NCI-H1436 treated with DMSO at 0.1 percent for 48 hours (cell line): ENCODE measurements around the gene USP10.

Source experiments
- DNase-seq: peaks from one replicate; lab custom pipeline; 2025; lab: John Stamatoyannopoulos, UW

Gene USP10

GRCh38 chr16:84751947-84752346 lies 52.1 kb downstream of the USP10 start:
- no peak for DNase-seq

DNA sequence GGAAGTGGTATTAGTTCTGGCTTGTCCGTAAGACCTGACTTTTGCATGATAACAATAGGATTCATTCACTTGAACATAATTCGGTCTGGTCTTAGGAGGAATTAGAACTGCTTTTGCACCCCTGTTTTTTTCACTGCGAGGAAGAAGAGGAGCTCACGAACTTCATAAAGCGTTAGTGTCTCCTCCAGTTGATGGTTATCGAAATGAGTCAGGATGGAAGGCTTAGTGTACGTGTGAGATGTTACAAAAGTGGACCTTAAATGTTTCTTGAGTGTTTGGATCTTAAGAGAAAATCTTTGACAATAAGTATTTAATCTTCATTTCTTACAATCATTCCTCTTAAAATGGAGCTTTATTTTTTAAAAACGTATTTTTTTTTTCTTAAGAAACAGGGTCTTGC lies 52.8 kb downstream of the USP10 start:
- no peak for DNase-seq

GRCh38 chr16:84753412-84754326 lies 53.9 kb downstream of the USP10 start:
- DNase-seq = no peak

DNA sequence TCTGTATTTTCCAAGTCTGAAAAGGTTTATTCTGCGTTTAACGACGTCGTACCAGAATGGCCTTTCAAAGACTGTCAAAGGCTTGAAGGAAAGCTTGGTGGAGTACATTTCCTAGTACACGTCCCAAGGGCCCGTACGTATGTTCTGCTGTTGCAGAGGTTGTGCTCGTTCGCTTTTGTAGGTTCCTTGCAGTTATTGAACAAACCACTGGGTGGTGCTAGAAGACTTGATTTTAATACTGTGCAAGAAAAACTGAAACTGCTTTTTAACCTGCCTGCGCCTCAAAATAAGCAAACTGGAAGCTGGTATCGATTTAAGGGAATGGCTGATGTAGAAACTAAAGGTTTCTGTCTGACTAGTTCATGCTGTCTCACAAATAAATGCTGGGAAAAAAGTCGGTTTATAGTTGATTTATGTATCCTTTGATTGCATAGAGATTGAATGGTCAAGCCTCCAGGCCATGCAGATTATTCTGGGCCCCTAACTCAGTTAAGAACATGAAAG lies 54.6 kb downstream of the USP10 start:
- DNase-seq = peak; percentile 49

GRCh38 chr16:84754956-84755672 lies 55.3 kb downstream of the USP10 start:
- no peak for DNase-seq

DNA sequence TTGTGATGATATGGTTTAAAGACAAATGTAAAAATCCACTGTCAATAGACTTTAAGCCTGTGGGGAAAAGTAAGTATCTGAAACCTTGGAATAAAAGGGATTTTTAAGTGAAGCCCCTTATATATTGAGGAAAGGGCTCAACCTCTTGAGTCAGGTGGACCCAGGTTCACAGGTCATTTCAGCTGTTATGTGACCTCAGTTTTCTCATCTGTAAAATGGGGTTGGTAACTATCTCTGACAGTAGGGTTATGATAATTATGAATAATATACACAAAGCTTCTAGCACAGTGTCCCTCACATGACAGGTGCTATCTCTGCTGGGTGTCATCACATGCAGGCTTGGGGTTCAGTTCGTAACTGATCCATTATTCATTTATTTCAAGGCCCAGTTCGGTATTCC lies 57.0 kb downstream of the USP10 start:
- DNase-seq = no peak

GRCh38 chr16:84758627-84759026 lies 58.8 kb downstream of the USP10 start:
- DNase-seq = no peak

GRCh38 chr16:84759061-84759460 lies 59.3 kb downstream of the USP10 start:
- DNase-seq = no peak

GRCh38 chr16:84759906-84760305 lies 60.1 kb downstream of the USP10 start:
- DNase-seq = no peak

GRCh38 chr16:84761448-84762368 lies 61.9 kb downstream of the USP10 start:
- no peak for DNase-seq

DNA sequence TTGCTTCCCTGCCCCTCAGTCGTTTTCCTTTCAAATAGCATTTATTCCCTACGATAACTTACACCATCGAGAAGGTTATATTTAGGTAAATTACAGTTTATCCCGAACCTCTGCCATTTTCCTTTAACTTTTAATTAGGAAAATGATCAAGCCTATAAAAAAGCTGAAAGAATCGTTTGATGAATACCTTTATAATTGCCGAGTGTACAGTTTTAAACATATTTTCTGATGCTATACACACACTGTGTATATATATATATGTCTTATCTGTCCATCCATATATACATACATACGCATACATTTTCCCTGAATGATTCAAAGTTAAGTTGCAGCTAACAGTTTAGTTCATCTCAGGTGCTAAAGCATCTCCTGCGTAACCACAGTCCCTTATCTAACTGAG lies 63.4 kb downstream of the USP10 start:
- no peak for DNase-seq

DNA sequence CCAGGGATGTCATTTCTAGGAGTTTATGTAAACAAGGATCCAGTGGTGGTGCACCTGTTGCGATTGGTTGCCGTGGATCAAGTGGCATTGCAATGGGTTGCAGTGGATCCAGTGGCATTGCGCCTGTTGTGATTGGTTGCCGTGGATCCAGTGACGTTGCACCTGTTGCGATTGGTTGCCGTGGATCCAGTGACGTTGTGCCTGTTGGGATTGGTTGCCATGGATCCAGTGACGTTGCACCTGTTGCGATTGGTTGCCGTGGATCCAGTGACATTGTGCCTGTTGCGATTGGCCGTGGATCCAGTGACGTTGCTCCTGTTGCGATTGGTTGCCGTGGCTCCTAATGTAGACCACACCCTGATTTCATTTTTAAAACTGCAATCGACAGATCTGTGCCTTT lies 63.8 kb downstream of the USP10 start:
- DNase-seq = no peak

DNA sequence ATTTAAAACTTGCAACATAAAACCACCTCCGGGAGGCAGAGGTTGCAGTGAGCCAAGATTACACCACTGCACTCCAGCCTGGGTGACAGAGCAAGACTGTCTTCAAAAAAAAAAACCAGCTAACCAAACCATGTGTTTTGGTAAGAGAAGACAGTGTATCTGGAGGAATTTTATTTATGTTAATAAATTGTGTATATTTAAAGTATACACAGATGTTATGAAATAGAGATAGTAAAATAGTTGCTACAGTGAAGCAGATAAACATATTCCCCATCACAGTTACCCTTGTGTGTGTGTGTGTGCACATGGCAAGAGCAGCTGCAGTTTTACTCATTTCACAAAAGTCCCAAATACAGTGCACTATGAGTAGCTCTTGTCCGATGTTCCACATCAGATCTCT lies 65.2 kb downstream of the USP10 start:
- DNase-seq = no peak

- no peak for DNase-seq
These were observed 66.1 kb downstream of the USP10 start for GRCh38 chr16:84765616-84766580.

DNA sequence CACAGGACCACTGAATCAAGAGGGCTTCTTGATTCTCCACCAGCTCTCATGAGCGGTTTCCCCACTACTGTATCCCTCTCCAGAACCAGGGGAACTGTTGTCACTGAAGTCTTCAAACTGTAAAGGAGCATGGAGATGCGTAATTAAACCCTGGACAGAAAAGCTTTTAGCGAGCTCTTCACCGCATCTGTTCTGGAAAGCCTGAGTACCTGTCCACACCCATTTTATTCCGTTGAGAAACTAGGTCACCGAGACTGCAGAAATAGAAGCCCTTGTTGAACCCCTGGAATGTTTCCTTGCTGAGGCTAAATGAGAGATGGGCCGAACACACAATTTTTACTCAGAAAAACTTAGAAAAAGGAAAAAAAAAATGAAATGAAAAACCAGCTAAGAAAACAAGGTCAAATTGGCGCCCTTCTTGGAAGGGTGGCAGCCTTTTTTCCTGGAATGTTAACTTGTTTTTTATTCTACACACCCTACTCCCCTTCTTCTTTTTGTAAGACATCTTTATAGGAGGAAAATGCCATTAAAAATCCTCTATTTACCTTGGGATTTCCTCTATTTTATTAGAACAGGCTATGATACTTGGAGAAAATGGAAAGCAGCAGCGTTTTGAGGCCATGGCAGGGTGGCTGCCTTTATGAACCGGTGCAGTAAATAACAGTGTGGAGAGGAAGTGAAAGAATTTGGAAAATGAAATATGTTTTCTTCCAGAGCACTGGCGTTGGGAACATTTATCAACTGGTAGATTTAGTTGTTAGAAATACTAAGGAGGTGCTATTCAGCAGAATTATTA lies 67.4 kb downstream of the USP10 start:
- no peak for DNase-seq

DNA sequence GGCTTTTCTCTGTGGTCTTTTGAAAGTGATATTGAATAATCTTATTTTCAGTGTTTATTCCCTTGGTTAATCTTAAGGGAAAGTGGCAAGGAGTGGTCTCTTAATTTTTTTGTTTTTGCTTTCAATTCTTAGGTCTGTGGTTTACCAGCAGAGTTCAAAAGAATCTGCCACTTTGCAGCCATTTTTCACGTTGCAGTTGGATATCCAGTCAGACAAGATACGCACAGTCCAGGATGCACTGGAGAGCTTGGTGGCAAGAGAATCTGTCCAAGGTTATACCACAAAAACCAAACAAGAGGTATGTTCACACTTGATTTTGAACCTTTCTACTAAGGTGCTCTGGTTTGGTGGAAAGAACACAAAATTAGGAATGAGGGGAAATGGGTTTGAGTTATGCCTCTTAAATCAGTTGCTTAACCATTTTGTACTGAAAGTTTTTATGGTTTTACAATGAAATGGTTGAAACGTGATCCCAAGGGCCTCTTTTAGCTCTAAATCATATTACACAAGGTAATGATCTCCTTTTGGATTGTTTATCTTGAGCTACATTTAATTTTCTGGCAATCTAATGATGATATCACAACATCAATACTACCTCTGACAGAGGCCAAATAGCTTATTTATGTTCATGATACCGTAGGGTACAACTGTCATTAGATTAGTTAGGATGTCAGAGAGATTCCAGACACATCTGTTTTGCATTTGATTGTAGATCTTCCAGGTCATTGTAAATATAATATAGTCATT lies 68.4 kb downstream of the USP10 start:
- DNase-seq = no peak

- DNase-seq = no peak
These were observed 69.0 kb downstream of the USP10 start for GRCh38 chr16:84768808-84769197.

GRCh38 chr16:84769416-84769815 lies 69.6 kb downstream of the USP10 start:
- DNase-seq = no peak

- DNase-seq = no peak
These were observed 73.5 kb downstream of the USP10 start for GRCh38 chr16:84773312-84773711.
